ENCODE results near the gene ANXA3.

DNA sequence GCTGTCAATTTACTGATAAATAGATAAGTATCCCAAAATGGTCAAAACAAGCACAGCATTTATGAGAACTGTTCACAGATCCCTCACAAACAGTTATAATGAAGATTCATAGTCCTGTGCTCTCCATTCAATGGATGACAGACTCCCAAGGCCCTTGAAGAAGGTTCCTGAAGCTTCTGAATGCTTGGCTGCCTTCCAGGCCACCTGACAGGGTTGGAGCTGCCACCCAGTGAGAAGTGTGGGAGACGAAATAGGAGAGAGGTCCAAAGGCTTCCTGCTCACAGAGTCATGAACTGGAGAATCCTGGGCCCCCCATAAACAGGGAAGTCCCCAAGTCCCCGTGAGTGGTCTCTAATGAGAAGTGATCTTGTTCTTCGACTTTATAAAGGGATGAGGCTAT is 26.0 kb upstream of the ANXA3 start:
- TF ChIP-seq, protein P1, sequence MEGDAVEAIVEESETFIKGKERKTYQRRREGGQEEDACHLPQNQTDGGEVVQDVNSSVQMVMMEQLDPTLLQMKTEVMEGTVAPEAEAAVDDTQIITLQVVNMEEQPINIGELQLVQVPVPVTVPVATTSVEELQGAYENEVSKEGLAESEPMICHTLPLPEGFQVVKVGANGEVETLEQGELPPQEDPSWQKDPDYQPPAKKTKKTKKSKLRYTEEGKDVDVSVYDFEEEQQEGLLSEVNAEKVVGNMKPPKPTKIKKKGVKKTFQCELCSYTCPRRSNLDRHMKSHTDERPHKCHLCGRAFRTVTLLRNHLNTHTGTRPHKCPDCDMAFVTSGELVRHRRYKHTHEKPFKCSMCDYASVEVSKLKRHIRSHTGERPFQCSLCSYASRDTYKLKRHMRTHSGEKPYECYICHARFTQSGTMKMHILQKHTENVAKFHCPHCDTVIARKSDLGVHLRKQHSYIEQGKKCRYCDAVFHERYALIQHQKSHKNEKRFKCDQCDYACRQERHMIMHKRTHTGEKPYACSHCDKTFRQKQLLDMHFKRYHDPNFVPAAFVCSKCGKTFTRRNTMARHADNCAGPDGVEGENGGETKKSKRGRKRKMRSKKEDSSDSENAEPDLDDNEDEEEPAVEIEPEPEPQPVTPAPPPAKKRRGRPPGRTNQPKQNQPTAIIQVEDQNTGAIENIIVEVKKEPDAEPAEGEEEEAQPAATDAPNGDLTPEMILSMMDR (IDR thresholded peaks at IDR 0.05) = no peak
- no peak for TF ChIP-seq POLR2A (IDR thresholded peaks at IDR 0.05)
